Stimulated activated CD4-positive, alpha-beta T cell treated with anti-CD3 and anti-CD28 coated beads, Interleukin-2, amount 100 ng/mL, for 48 hours (primary cell): ENCODE measurements around the gene SLC12A6.
"Not testable (repeated sequence)": the region's sequence is repeated elsewhere in the genome, so short reads cannot be mapped to it uniquely, and the experiment has no call there.

Experiments
- DNase-seq, 2 donors: peaks; one replicate each; pipeline ENCODE4 v3.0.0-alpha.2; 2020

The SLC12A6 gene

DNA sequence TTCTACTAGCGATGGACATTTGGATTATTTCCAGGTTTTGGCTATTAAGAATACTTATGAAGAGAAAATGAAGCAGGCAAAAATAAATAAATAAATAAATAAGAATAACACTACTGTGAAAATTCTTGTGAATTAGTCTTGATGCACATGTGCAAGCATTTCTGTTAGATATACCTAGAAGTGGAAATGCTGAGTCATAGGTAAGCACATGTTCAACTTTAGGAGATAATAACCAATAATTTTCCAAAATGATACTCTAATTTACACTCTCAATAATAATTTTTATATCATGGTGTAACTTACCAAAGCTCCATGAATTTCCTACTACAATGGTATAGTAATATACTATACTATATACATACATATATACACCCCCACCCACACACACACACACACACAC, 89.4 kb downstream of the SLC12A6 start:
- no peak for DNase-seq

GRCh38 chr15:34246276-34246976, 91.2 kb downstream of the SLC12A6 start:
- no peak for DNase-seq

DNA sequence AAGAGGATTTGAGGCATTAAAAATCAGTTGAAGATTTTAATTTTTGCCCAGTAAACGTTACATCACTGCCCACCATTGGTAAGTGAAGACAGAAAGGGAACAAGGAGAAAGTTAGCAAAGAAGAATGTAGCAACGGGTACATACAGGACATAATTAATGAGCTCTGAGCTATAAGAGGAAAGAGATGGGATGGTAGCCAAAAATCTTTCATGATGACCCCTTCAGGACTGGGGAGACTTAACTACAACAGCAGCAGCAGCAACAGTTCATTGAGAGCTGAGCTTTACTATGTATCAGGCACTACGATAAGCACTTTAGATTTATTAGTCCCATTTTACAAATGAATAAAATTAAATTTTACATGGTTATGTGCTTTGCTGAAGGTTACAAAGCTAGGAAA, 94.4 kb downstream of the SLC12A6 start:
- no peak for DNase-seq

DNA sequence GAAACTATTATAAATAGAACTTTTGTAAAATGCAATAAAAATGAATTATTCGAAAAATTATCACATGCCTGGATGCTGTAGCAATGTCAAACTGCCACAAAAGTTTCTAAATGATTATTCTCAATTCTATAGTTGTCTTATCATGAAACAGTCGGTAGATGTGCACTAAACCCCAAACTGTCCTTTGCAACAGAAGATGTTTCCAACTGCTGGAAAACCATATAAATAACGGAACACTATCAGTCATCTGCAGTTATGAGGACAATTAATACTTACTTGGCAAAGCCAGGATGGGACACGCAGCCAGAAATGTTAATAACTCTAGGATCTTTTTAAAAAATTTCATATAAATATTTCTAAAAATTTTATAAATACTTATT, 95.3 kb downstream of the SLC12A6 start:
- no peak for DNase-seq

DNA sequence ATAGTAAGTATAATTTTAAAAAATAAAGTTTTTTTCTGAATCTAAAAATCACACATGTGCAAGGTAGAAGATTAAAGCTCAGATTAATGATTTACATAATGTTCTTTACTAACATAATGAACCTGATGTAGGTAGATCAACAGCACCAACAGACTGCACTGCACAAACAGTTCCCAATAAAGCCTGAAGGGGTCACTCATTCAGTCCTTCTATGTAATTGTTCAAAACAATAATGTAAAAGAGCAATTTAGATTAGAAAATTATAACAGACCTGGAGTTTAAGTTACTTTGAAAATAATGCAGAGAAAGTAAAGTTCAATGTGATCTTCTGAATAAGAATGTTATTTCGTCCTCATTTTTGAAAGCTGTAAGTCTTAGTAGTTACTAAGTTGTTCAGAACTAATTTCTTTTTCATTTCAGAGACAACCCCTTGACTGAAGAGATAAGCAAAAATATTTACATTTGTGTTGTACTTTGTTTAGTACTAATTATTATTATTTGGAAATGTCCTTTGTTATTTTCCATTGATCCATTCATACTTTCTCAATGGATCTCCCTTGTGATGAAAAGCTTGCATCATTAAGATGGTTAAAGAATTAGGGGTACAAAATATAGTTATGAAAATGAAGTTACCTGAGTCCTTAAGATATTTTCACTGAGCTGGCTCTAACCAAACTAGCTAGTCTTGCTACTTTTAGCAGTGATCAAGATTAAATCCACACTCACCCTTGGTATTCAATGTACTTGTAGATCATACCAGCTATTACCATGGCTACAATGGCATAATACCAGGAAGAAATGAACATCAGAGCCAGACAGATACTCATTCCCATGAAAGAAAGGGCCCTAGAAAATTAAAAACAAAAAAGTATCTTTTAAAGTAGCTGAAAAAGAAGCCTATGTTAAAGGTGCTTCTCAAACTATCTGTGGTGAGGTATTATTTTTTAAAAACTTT, 95.9 kb downstream of the SLC12A6 start:
- DNase-seq = no peak

DNA sequence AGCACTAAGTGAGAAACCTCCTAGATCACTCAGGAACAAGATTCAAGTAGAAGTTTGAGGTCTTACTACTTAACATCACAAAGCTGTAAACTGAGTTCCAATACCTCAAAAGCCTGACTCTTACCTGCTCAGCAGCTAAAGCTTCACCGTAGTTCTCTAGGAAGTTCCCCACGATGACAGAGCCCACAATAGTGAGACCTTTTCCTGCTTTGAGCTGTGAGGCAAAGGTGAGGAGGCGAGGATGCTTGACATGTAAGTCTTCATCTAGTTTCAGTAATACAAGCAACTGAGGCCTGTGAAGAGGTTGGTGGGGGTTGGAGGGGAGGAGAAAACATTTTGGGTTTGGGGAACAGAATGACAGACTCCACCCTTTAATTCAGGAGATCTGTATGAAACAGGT, 97.0 kb downstream of the SLC12A6 start:
- no peak for DNase-seq

DNA sequence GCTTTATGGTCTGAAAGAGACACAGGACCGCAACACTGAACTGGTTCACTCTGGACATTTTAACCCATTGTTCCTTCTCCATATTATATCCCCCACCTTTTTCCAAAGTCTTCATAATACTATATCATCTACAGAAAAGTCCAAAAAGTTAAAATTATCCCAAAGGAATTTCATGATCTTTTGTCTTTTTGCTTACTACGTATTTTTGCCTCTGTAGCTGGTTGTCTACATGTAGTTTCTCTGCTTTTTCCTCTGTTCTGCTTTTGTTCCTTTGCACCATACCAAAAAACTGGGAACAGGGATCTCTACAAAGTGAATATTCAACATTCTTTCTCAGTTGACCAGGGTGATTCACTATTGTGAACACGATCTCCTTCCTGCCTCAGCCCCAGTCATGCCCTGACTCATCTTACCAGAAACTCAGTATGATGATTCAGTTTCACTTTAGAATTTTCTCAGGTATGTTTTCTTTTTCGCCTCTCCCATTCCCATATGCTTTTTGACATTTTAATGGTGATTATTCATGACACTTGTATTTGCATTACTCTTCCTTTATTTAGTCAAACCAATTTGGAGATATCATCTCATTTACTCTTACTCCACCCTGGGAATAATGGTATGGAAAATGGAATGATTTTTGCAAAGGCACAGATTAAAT, 98.3 kb downstream of the SLC12A6 start:
- peak in 1 of 2 donors; percentile 21 for DNase-seq

- no peak for DNase-seq
These were observed 104.0 kb downstream of the SLC12A6 start for GRCh38 chr15:34233614-34234013.

GRCh38 chr15:34223904-34224596, 113.5 kb downstream of the SLC12A6 start:
- no peak for DNase-seq

GRCh38 chr15:34217587-34218225, 119.9 kb downstream of the SLC12A6 start:
- no peak for DNase-seq

DNA sequence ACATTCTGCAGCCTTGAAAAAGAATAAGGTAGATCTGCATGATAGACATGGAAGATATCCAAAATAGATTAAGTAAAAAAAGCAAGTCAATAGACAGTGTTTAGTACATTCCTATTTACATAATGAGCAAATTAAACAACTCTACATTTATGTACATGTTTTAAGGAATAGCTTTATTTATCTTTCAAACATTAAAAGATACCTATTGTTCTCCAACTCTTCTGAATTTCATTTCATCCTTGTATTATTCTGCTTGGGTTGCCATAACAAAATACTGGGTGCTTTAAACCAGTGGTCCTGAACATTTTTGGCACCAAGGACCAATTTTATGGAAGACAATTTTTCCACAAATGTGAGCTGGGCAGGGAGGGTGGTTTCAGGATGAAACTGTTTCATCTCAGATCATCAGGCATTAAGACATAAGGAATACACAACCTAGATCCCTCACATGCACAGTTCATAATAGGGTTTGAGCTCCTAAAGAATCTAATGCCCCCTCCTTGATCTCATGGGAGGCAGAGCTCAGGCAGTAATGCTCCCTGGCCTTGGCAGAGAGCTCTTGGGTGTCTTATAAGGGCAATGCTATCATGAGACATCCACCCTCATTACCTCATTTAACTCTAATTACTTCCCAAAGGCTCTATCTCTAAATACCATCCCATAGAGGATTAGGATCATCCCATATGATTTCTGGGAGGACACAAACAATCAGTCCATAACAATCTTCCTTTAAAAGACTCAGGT, 120.9 kb downstream of the SLC12A6 start:
- no peak for DNase-seq

GRCh38 chr15:34214135-34214534, 123.4 kb downstream of the SLC12A6 start:
- no peak for DNase-seq

DNA sequence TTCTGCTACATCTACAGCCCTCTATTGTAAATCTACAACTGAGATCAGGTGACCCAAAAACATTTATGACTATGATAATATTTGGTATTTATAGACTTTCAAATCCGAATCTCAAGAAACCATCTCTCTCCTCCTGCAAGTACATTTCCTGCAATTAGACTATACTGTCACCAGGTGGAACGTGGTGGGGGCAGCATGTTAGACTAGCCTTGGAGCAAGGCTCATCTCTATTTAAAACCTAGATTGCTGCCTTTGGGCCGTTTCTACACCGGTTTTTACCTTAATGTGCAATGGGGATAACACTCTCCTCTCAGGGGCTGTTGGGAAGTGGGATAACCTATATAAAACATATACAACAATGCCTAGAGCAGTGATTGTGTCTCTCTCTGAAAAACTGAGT, 123.9 kb downstream of the SLC12A6 start:
- DNase-seq = no peak

DNA sequence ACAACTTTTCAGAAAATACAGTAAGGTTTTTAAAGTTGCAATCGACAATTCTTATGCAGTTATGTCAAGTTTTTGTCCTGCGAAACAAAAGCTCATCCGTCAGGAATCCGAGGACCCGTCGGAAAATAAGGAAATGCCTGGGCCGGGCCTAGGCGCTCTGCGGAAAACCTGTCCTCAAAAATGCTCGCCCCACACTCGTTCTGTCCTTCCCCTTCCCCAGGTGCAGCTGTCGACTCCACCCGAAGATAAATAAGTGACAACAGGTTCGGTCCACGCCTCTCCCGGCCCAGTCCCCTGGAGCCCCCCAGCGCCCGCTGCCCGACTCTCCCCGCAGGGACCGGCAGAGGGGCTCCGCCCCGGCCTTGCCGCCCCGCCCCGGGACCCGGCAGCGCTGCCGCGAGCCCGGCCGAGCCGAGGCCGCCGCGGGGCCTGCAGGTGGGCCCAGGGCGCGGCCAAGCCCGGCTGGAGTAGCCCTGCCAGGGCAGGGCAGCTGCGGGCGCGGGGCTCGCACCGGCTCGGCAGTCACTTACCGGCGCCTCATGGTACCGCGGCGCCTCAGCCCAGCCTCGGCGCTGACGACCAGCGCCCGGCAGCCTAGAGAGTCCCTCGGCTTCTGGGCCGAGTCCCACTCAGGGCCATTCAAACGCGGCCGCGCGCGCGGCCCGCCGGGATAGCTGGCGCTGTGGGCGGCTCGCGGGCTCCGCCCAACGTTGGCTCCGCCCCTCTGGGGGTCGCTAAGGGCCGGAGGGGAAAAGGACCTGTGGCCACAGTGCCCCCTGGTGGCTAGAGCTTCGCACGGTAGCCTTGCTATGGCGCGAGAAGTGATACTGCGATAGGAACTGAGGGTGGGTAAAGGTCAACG, 127.9 kb downstream of the SLC12A6 start, which contains the start of gene KATNBL1:
Gene KATNBL1, minus strand, starts transcription at position 676 of the 862 bp plus-strand sequence. CDS start 46,420 bp downstream, outside the sequence.
- DNase-seq = peak; percentile 99 to 100

DNA sequence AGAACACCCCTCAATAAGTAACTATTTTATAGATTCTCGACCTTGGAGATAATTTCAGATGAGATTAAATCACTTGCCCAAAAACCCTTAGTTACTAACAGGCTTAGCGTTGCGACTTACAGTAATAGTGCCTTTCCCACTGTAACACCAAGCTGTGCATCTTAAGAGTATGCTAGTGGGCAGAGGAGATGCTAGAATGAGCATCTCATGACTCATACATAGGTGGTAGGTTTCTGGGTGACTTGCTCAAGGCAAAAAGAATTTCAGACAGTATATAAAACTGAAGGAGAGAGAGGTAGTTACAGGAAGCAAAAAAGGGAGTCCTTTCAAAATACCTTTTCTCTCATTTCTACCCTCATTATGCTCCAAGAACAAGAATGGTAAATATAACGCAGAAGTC, 131.6 kb downstream of the SLC12A6 start:
- no peak for DNase-seq

GRCh38 chr15:34203936-34204335, 133.6 kb downstream of the SLC12A6 start:
- no peak for DNase-seq

GRCh38 chr15:34203305-34203704, 134.3 kb downstream of the SLC12A6 start:
- DNase-seq = no peak

DNA sequence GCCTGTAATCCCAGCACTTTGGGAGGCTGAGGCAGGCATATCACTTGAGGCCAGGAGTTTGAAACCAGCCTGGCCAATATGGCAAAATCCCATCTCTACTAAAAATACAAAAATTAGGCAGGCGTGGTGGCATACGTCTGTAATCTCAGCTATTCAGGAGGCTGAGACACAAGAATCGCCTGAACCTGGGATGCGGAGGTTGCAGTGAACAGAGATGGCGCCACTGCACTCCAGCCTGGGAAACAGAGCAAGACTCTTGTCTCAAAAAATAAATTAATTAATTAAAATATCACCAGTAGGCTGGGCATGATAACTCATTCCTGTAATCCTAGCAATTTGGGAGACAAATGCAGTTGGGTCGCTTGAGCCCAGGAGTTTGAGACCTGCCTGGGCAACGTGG, 144.3 kb downstream of the SLC12A6 start:
- DNase-seq = not testable (repeated sequence)

GRCh38 chr15:34188711-34189110, 148.9 kb downstream of the SLC12A6 start:
- no peak for DNase-seq

GRCh38 chr15:34185666-34186065, 151.9 kb downstream of the SLC12A6 start:
- no peak for DNase-seq

GRCh38 chr15:34182942-34183341, 154.6 kb downstream of the SLC12A6 start:
- DNase-seq = no peak
